Astrocyte (in vitro differentiated cells and primary cell): Measurements from ENCODE around the gene FBLIM1.

Source experiments
- EZH2 ChIP-seq: IDR thresholded peaks from 2 replicates; pipeline ENCODE4 v1.6.1; 2012; ENCODE audit warnings: mild to moderate bottlenecking, low read length, inconsistent platforms; ENCODE audit not compliant: insufficient read depth
- TF ChIP-seq, protein P1 (sequence below): IDR thresholded peaks from 2 replicates; pipeline ENCODE4 v1.5.1; 2011; ENCODE audit warnings: low read depth, mild to moderate bottlenecking, inconsistent platforms, low read length, moderate library complexity; ENCODE audit not compliant: insufficient read depth

DNA sequence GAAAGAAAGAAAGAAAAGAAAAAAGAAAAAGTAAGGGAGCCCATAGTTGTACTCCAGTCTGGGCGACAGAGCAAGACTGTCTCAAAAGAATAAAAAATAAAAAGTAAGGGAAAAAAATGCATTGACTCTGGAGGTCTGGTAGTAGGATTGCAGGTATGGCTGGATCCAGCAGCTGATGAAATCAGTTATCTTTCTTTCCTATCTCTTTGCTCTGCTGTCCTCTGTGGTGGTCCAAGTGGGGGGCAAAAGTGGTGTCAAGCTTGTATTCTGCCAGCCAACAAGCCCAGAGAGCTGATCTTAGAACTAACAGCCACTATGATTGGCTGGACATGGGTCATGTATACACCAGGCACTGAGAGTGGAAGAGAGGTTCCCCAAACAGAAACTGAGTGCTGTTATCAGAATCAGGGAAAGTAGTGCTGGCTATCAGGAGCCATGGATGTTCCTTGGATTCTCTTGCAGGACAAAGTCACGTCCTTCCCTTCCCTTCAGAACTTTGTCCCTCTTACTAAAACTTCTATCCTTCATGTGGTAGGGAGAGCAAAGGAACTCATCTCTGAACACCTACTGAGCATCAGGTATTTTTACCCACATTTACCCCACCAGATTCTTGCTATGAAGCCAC lies 3.5 kb upstream of the FBLIM1 start:
- TF ChIP-seq, protein P1, sequence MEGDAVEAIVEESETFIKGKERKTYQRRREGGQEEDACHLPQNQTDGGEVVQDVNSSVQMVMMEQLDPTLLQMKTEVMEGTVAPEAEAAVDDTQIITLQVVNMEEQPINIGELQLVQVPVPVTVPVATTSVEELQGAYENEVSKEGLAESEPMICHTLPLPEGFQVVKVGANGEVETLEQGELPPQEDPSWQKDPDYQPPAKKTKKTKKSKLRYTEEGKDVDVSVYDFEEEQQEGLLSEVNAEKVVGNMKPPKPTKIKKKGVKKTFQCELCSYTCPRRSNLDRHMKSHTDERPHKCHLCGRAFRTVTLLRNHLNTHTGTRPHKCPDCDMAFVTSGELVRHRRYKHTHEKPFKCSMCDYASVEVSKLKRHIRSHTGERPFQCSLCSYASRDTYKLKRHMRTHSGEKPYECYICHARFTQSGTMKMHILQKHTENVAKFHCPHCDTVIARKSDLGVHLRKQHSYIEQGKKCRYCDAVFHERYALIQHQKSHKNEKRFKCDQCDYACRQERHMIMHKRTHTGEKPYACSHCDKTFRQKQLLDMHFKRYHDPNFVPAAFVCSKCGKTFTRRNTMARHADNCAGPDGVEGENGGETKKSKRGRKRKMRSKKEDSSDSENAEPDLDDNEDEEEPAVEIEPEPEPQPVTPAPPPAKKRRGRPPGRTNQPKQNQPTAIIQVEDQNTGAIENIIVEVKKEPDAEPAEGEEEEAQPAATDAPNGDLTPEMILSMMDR: no peak
- TF ChIP-seq EZH2: no peak
